Stimulated activated CD4-positive, alpha-beta T cell treated with anti-CD3 and anti-CD28 coated beads, TNF-alpha, amount 100 ng/mL, for 24 hours (primary cell): ENCODE results near the gene CIDEC.
"Not testable (repeated sequence)": the region's sequence is repeated elsewhere in the genome, so short reads cannot be mapped to it uniquely, and the experiment has no call there.

Experiments used
- DNase-seq, 3 experiments: peaks; one replicate each; pipeline ENCODE4 v3.0.0-alpha.2; 2020; ENCODE audit warnings: low read depth in 3 of 3

The CIDEC gene

GRCh38 chr3:9901967-9902366 is 21.9 kb upstream of the CIDEC start:
- peak in 1 of 3 experiments; percentile 32 for DNase-seq

GRCh38 chr3:9900965-9901415 is 20.9 kb upstream of the CIDEC start:
- DNase-seq = not testable (repeated sequence)

DNA sequence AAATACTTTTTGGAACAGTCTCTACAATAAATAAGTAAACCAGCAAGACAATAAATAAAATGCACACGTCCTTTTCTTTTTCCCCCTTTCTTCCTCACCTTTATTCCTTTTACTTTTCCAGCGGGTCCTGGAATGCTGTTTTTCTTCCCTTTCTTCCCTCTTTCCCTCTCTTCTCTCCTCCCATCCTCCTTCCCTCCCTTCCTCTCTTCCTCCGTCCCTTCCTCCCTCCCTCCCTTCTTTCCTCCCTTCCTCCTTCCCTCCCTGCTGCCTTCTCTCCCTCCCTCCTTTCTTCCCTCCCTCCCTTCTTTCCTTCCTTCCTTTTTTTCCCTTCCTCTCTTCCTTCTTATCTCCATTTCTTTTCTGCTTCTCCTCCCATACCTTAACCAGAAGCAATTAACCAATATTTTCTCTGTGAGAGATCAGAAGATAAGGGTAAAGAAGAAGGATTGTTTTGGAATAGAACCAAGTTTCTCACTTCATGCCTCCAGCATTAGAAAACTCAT is 19.3 kb upstream of the CIDEC start:
- no peak for DNase-seq

GRCh38 chr3:9898467-9899241 is 18.6 kb upstream of the CIDEC start:
- no peak for DNase-seq

DNA sequence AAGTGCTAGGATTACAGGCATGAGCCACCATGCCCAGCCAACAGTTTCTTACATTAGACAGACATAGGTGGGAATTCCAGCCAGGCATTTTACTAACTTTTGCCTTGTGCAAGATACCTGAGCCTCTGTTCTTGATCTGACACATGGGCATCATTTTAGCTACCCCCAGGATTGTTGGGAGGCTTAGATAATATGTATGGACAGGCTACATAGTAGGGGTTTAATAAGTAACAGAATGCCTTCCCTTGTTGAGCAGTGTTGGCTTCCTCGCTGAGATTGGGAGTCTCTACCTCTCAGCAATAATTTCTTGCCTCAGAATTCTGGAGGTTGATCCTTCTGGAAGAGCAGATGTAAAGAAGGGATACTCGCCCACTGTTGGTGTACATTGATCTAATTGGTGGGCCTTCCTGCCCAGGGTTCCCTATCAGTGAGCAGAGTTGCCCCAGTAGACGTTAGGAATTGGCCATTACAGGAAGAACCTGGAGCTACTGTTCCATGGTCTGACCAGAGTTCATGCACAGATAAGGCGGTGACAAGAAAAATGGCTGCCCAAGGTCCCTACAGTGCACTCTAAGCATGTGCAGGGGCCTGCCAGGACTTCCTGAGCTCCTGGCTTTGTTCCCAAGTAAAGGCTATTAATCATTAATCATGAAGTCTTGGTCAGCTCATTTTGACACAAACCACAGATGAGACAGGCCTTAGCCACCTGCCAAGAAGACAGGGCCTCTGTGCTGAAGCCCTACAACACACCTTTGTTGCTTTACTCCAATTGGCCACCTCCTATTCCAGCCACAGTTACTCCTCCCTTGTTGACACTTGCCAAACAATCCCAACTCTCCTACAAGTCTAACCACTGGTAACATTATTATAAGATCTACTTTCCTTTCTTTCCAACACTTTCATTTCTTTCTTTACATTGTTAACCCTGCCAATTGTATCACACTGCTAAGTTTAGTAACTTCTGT is 17.6 kb upstream of the CIDEC start:
- no peak for DNase-seq

GRCh38 chr3:9896755-9897407 is 16.8 kb upstream of the CIDEC start:
- DNase-seq = not testable (repeated sequence)

GRCh38 chr3:9895715-9896114 is 15.7 kb upstream of the CIDEC start:
- not testable (repeated sequence) for DNase-seq

DNA sequence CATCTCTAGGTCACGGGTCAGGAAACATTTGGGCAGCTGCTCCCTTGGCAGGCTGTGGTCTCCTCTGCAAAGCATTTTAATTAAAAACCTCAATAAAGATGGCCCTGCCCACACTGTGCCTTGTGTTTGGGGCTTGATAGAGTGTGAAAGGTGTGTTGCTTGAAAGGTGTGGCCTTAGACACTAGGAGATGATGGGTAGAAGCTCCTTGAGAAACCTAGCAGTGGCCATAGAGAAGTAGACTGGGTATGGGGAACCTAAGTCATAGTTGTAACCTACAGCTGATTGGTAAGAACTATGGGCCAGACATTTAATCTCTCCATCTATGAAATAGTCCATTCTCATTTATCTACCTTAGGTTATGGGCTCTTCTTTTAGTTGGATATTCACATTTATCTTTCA is 13.7 kb upstream of the CIDEC start:
- DNase-seq = no peak

- DNase-seq = no peak
Observed at GRCh38 chr3:9891072-9891622, 11.1 kb upstream of the CIDEC start.

DNA sequence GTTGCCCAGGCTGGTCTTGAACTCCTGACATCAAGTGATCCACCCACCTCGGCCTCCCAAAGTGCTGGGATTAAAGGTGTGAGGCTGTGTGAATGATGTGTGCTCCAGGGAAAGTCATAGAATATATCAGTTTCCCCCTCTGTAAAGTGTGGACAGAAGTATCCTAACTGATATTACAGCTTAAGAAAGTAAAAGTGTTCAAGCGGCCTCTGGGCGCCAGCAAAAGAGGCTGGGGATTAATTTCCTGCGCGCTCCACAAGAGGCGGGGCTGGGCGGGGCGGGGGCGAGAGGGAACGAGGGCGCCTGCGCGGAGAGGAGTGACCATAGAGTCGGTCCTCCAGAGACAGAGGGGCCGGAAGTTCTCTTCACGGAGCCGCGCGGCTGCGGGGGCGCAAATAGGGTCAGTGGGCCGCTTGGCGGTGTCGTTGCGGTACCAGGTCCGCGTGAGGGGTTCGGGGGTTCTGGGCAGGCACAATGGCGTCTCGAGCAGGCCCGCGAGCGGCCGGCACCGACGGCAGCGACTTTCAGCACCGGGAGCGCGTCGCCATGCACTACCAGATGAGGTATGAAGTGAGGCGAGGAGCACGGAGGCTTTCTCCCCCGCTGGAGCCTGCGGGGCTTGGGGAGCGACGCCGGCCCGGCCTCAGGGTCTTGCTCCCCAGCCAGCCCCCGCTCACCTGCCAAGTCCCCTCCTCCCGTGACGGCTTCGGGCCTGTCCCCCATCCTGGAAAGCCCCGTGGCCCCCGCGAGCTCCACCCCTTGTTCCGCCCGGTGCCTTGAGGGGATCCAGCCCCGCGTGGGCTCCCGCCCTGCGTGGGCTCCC is 10.4 kb upstream of the CIDEC start, which contains the start of gene JAGN1:
Gene JAGN1, plus strand, starts transcription at position 362 of the 823 bp plus-strand sequence. Its CDS starts 113 bp downstream, at position 475.
- peak; percentile 79 to 90 (median 80) for DNase-seq

GRCh38 chr3:9889405-9889804 is 9.4 kb upstream of the CIDEC start:
- no peak for DNase-seq

DNA sequence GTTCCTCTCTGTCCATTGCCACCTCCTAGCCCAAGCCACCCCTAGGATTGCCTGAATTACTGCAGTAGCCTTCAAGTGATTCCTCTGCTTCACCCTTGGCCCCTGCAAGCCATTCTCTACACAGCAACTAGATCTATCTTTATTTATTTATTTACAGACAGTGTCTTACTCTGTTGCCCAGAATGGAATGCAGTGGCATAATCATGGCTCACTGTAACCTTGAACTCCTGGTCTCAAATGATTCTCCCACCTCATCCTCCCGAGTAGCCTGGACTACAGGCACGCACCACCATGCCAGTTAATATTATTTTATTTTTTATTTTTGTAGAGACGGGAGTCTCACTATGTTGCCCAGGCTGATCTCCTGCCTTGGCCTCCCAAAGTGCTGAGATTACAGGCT is 8.5 kb upstream of the CIDEC start:
- DNase-seq = no peak

DNA sequence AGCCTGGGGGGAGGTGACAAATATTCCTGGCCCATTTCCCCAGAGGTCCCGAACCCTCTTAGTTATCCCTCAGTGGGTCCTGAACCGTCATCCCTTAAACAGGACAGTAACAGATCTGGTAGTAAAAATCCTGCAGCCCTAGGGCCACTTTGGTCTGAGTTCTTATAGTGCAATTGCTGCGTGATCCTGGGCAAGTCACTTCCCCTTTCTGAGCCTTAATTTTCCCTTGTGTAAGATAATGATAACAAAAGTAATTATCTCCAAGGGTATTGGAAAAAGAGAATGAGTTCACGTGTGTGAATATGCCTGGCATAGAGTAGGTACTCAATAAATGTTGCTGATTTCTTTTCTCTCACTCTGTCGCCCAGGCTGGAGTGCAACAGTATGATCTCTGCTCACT is 7.4 kb upstream of the CIDEC start:
- DNase-seq = no peak

DNA sequence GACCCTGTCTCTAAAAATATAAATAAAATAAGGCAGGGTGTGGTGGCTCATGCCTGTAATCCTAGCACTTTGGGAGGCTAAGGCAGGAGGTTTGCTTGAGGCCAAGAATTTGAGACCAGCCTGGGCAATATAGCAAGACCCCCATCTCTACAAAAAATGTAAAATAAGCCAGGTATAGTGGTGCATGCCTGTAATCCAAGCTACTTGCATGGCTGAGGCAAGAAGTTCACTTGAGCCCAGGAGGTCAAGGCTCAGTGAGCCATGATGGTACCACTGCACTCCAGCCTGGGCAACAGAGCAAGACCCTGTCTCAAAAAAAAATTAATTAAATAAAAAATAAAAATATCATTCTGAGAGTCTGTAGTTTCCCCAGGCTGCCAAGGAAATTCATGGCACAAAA is 6.3 kb upstream of the CIDEC start:
- no peak for DNase-seq

DNA sequence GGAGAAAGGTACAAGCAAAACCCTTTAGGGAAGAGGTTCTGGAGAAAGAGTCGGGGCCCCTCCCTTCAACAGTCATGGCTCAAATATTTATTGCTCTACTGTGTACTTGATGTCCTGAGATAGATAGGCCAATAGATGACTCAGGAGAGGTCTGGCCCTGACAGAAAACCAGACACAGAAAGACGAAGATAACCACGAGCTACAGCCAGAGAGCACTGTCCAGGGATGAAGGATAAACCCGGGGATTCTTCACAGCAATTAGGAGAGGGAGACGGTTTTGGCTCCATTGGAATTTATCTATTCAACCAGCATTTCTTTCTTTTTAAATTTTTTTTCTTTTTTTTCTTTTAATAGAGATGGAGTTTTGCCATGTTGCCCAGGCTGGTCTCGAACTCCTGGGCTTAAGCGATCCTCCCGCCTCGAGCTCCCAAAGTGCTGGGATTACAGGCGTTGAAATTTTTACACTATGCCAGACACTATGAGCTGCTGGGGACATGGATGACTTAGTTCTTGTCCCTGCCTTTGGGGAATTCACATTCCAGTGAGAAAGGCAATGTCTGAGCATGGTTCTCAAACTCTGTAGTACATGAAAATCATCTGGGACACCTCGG is 4.6 kb upstream of the CIDEC start:
- no peak for DNase-seq

- DNase-seq = no peak
Observed at GRCh38 chr3:9883706-9884554, 3.9 kb upstream of the CIDEC start.

DNA sequence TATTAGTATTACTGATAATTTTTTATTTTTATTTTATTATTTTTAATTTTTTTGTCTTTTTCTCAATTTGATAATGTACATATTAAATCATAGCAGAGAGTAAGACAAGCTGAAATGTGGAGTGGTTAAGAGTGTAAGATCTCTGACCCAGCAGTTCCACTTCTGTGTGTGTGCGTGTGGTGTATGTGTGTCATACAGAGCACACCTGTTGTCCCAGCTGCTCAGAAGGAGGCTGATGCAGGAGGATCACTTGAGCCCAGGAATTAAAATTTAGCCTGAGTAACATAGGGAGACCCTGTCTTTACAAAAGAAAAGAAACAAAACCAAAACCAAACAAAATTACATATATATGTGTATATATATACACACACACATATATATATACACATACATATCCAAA is 1.4 kb upstream of the CIDEC start:
- no peak for DNase-seq

DNA sequence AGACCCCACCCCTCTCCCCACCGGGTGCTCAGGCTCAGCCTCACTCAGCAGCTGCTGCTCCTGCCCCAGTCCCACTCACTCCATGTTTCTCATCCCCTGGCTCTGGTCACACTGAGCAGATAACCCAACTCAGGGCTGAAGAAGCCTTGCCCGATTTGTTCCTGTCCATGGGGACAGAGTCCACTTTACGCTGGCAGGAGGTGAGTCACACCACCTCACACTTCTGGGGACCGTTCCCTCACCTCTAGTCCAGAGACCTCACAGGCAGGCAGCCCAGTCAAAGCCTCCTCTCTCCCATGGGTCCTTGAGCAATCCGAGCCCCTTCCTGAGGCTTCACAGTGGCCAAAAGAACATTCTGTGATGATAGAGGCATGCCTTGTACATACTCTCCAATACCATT is 1.4 kb downstream of the CIDEC start:
- no peak for DNase-seq

DNA sequence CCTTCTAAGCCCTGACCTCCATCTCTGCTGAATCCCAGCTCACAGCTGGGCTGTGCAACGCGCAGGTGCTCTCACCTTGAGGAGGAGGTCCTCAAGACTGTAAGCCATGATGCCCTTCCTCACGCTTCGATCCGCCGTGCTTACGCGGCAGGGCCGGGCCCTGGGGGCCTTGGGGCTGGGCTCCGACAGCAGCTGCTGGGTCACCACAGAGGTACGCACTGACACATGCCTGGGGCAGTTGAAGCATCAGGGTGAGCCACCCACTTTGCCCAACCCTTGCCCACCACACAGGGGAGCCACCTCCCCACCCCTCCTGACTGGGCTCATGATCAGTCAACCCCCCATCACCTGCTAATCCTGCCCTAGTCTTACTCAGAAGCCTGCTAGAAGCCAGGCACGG is 3.1 kb downstream of the CIDEC start:
- DNase-seq = no peak
